RPMI8226 (cell line): Measurements from ENCODE around the gene RHBDF2.
"Not testable (repeated sequence)": the region's sequence is repeated elsewhere in the genome, so short reads cannot be mapped to it uniquely, and the experiment has no call there.

Experiments
- DNase-seq: peaks from one replicate; pipeline ENCODE4 v3.0.0-alpha.2; 2015

Gene RHBDF2

DNA sequence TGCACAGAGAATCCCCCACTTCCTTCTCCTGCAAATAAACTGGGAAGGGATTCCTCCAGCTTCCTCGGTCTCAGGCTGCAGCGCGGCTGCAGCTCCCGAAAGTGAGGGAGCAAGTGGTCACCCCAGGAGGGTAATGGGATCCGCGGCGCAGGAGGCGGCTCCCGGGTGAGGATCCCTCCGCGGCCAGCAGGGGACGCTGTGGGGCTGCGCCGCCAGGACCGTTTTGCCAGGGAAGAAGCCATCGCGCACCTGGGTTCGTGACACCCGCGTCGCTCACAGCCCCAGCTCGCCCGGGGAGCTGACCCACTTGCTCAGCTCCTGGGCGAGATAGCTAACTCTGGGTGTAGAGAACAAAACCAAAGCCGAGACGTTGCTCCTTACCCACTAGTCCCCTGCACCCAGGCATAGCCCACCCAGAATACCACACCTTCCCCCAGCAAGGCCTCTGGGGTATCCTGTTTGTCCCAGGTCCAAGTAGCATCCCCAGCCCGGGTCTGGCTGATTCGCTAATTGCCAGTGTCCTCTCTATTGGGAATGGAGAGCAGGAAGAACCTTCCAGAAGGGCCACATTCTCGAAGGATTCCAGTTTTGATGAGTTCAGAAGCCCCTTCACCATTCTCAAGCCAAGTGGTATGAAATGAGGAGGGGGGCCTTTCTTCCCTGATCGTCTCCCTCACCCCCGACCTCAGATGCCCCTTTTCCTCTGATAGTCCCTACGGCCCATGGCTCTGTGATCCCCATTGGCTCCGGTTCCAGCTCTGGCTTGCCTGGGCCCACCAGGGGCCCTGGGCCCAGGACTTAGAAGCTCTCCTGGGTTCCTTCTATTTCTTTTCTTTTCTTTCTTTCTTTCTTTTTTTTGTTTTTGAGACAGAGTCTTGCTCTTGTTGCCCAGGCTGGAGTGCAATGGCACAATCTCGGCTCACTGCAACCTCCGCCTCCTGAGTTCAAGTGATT lies 22.1 kb upstream of the RHBDF2 start:
- DNase-seq = peak; percentile 82

DNA sequence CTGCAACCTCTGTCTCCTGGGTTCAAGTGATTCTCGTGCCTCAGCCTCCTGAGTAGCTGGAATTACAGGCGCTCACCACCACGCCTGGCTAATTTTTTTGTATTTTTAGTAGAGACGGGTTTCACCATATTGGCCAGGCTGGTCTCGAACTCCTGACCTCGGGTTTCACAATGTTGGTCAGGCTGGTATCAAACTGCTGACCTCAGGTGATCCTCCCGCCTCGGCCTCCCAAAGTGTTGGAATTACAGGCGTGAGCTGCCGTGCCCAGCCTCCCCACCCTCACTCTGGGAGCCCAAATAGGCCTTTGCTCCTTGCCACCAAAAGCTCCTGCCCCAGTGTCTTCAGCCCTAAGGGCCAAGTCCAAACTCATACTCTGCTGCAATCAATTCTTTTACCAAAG lies 20.5 kb upstream of the RHBDF2 start:
- not testable (repeated sequence) for DNase-seq

DNA sequence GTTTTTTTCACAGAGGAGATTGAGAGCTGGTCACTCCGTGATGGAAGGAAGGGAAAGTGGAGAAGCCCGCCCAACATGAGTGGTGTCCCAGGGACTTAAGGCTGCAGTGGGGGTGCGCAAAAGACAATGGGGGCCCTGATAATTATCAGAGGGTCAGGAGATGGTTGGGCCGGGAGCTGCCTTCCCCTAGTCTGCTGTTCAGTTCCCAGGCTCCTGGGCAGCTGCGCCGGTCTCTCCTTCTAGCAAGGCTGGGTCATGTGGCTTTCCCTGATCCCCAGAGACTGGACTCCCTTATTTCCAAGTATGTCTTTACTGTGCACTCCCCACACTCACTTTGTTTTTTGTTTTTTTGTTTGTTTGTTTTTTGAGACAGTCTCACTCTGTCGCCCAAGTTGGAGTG lies 20.0 kb upstream of the RHBDF2 start:
- no peak for DNase-seq

DNA sequence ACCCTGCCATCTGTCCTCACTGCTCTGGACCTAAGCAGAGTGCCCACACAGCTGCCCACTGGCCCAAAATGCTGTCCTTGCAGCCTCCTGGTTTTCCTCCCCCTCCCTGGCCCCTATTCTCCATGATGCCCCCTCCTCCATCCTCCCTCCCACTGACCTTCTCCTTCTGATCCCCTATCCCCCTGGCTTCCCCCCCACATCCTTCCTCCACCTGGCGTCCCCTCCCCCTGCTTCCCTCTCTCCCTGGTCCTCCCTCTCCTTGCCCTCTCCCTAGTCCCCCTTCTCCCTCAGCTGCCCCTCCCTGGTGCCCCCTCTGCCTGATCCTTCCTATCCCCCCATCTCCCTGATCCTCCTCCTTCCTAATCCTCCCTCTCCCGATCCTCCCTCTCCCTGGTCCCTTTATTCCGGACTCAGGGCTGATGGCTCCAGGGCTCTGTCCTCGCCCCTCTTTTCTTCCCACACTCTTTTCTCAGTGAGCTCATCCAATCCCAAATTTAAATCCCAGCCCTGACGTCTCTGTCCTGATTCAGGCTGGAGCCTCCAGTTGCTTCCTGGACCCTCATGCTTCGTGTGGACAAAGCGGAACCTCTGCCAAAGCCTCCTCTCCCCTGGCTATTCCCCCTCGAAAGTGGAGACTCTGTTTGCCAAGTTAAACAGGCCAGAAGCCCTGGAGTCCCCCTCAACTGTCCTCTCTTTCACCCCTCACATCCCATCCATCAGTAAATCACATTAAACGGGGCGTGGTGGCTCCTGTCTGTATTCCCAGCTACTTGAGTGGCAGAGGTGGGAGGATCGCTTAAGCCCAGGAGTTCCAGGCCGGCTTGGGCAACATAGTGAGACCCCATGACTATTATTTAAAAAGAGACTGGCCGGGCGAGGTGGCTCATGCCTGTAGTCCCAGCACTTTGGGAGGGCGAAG lies 18.1 kb upstream of the RHBDF2 start:
- no peak for DNase-seq

DNA sequence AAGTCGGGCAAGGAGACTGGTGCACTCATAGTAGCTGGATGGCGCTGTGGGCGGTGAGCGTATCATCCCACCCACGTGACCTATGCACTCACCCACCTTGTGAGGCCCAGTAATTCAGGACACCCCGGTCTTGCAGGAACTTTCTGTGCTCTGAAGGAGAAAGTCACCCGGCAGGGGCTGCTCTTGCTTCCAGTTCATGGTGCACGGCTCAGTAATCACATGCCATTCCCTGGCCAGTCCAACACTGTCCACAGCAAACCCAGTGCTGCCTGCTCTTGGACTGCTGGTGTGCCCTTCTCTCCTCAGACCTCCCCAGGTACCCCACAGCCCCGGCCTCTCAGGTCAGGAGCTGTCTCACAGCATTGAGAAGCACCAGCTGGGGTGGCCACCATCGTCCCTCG lies 16.4 kb upstream of the RHBDF2 start:
- DNase-seq = no peak

DNA sequence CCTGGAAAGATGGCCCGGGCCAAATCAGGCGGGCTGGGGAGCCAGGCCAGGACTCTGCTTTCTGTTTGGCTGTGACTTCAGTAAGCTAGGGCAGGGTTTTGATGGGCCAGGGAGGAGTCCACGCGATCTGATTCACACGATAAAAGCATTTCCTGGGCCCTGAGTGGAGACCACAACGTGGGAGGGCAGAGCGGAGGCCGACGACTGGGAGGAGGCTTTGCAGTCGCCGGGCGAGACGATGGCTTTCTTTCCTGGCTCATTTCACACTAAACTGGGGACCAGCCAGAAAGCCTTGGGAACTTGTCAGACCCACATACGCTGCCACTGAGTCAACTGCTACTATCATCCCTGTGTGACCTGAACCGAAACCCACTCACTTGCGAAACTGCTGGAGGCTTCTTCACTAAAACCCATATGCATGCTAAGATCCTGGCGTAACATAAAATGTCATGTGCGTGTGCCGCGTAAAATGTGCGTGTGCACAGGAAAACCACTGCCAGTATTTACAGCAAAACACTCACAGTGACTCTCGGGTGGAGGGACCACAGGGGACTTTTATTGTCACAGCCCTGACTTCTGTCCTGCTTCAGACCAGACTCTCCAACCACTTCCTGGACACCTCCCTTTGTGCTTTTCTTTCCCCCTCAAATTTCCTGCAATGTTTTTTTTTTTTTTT lies 14.2 kb upstream of the RHBDF2 start:
- DNase-seq = peak; percentile 37

DNA sequence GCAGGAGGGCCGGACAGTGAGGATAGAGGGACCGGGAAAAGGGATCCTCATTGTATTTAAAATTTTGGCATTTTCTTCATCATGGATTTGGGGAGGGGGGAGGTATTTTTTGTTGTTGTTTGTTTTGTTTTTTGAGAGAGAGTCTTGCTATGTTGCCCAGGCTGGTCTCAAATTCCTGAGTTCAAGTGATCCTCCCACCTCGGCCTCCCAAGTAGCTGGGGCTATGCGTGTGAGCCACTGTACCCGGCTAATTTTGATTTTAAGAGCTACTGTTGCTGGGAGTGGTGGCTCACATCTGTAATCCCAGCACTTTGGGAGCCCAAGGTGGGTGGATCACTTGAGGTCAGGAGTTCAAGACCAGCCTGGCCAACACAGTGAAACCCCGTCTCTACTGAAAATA lies 13.1 kb upstream of the RHBDF2 start:
- DNase-seq = not testable (repeated sequence)

DNA sequence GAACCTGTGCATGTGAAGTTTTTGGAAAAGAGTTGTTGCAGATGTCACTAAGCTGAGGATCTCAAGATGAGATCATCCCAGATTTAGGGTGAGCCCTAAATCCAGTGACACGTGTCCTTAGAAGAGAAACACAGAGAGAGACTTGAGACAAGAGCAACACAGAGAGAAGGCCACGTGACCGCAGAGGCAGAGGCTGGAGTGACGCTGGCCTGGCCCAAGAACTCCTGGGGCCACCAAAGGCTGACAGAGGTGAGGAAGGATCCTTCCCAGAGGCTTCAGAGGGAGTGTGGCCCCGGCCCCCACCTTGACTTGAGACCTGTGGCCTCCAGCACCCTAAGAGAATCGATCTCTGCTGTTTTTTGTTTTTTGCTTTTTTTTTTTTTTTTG lies 12.1 kb upstream of the RHBDF2 start:
- no peak for DNase-seq

DNA sequence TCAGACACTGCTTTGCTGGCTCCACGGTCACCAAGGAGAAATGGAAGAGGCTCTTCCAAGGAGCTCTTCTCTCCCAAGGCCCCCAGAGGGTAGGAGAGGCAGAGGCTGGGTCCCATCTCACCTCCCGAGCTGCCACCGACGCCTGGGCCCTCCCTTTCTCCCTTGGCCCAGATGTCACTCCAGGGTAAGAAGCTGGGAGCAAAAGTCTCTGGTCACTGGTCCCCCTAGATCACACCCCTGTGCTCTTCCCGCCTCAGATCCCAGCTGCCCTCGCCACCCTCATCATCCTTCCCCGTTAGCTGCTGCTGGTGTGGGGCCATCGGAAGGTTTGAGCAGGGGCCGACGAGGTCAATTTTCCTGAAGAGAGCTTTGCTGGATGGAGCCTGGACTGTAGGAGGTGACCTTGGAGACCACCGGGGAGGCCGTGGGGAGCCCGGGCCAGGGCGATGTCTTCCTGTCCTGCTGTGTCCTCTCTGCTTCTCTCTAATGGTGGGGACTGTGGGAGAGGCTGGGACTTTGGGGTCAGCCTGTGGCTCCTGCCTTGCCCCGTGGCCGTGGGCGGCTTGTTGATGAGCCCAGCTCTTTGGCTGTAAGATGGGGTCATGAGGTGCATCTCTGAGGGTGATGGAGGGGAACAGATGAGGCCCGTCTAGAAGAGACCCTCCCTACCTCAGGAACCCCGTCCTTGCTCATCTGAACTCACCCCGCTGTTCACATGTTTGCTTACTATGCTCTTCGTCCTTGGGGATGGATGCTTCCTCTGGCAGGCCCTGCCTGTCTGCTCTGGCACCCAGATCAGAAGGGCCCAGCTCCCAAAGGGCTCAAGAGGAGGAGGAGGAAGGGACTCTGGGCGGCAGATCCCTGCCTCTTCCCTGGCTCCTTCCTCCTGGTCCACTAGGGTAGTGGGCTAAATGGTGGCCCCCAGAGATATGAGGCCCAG lies 11.4 kb upstream of the RHBDF2 start:
- no peak for DNase-seq

DNA sequence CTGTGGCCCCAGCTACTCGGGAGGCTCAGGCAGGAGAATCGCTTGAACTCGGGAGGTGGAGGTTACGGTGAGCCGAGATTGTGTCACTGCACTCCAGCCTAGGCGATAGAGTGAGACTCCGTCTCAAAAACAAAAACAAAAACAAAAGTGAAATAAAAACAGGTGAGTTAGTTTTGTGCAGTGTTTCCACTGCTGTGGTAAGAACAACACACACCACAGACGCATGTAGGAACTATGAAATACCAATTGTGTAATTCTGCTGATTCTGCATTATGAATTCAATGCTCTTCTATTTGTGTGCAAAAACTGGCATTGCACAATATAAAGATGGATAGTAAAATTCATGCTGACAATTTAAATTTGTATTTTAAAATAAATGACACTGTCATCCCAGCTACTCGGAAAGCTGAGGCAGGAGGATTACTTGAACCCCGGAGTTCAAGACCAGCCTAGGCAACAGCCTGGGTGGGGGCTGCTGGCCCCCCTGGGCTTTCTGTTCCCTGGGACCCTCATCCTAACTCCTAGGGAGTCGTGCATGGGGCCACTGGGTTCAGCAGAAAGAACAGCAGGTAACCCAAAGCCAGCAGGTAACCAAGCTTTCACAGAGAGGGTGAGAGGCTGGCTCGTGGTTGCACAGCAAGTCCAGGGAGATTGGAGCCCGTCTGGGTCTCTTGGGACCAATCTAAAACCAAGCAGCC lies 10.6 kb upstream of the RHBDF2 start:
- DNase-seq = no peak

DNA sequence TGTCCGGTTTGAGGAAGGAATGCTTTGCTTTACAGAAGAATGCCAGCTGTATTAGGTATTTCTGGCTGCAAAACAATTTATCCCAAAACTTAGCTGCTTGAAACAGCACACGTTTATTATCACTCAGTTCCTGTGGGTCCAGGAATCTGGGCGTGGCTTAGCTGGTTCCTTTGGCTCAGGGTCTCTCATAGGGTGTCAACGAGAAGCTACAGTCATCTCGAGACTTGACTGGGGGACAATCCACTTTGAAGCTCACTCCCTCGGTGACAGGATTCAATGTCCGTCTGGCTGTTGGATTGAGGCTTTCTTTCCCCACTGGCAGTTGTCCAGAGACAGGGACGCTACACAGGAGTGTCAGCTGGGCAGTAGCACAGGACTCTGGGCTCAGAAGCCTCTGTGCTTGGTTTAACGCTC lies 9.6 kb upstream of the RHBDF2 start:
- no peak for DNase-seq

DNA sequence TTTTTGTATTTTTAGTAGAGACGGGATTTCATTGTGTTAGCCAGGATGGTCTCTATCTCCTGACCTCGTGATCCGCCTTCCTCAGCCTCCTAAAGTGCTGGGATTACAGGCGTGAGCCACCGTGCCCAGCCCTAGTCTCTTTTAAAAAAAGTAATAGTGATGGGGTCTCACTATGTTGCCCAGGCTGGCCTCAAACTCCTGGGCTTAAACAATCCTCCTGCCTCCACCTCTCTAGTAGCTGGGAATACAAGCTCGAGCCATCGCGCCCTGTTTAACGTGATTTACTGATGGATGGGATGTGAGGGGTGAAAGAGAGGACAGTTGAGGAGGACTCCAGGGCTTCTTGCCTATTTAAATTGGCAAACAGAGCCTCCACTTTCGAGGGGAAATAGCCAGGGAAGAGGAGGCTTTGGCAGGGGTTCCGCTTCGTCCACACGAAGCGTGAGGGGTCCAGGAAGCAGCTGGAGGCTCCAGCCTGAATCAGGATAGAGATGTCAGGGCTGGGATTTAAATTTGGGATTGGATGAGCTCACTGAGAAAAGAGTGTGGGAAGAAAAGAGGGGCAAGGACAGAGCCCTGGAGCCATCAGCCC lies 7.3 kb upstream of the RHBDF2 start:
- DNase-seq = not testable (repeated sequence)

DNA sequence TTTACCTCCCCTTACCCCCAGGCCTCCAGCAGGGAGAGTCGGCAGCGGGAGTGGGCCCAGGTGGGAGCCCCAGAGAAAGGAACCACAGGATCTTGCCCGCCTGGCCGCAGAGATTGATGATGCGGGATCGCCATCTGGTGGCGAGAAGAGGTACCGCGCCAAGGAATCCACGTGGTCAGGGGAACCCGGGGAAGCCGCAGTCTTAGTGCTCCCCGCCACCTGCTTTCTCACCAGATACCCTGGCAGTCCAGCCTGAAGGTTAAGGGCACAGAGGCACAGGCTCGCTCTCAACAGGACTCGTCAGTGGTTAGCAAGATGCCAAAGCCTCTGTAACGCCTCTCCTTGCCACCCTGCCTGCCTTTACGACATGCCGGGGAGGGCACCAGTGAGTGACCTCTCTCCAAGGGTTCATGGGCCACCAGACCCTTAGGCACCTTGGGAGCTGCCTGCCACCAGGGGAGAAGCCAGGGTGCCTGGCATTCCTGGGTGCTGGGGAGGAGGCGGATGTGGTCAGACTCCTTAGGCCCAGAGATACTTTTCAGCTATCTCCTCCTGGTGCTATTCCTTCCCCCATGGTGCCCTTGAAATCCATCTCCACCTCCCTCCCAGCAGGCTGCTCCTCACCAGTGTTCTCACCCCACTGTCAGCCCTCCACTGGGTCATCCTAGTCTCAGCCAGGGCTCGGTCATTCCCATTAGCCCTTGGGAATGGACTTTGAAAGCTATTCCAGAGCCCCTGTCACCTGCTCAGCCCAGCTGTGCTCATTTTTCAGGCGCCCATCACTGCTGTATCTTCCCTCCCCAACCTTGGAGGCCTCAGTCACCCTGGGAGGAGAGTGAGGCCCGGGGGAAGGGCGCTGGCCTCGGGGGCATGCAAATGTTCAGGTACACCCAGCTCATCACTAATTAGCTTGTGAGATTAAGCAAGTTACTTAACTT lies 5.5 kb upstream of the RHBDF2 start:
- DNase-seq = peak; percentile 87

DNA sequence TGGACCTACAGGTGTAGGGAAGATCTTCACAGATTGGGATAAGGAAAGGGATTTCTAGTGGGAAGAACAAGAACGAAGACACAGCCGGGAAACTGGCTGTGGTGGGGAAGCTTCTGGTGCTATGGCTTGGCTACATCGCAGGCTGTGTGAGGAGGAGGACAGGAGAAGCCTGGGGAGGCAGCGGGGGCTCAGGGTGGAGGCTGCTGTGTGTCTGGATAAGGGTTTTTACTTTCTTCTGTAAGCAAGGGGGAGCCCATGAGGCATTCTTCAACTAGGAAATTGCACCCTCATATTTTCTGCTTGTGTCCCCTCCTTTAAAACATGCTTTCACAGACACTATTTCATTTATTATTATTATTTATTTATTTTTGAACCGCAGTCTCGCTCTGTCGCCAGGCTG lies 2.9 kb upstream of the RHBDF2 start:
- peak; percentile 56 for DNase-seq

DNA sequence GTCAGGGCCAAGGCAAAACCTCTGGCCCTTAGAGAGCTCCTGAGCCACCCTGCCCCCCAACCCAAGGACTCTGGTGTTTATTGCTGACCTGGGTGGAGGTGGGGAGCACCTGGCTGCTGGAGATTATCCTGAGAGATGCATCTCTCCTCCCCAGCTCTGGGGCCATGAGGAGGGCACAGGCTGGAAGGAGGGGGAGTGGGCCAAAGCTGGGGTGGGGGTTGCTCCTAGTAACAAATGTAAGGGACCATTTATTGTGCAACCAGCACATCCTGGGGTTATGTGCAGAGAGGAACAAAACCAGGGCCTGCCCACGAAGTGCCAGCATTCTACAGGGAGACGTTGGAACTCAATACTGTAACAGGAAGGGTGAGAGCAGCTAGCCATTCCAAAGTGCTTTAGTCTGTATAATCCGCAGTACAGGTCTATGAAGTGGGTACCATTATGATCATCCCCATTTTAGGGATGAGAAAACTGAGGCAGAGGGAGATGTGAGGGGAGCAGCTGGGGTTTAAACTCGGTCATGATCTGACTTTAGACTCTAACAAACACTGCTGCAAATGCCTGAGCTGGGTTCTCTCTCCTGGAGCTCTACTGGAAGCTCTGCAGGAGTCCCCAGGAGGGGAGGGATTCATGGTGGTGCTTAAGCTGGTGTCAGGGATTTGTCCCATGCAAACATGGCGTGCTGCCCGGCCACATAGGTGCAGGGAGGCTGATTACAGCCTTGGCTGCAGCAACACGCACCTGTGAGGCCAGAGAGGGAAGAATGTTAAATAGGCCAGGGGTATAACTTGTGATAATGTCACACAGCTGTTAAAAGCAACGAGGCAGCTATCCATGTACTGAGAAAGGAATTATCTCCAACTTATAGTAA lies 1.4 kb upstream of the RHBDF2 start:
- peak; percentile 78 for DNase-seq

DNA sequence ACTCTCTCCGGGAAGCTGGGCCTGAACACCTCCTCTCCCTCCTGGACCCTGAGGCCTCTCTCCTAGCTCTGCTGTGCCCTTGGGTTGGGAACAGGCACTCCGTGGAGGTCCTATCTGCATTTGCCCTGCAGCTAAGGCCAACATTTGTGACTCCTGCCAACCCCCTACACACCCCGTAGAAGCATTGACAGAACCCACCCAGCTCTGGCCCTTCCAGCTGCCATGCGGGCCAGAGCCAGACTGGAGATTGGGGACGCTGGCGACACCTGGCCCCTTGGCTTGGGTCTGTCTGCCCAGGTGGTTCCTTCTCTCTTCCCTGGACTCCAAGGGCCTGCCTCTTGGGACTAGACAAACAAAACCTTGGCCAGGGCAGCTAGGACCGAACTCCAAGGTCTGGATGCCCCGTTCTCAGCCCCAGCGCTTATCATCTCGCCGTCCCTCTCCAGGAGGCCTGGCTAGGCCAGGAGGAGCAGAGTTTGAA lies 644 bp upstream of the RHBDF2 start:
- DNase-seq = no peak

DNA sequence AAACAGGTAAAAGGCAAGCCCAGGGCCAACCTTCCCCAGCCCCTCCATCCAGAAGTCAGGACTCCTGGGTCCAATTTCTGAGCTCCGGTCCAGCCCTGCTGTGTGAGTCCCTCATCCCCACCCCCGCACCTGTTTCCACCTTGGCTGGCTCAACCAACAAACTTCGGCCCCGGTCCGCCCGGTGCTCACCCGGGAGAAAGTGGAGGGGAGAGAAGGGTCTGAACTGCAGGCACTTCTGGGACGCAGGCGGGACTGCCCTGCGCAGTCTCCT lies 541 bp downstream of the RHBDF2 start:
- peak; percentile 43 for DNase-seq

DNA sequence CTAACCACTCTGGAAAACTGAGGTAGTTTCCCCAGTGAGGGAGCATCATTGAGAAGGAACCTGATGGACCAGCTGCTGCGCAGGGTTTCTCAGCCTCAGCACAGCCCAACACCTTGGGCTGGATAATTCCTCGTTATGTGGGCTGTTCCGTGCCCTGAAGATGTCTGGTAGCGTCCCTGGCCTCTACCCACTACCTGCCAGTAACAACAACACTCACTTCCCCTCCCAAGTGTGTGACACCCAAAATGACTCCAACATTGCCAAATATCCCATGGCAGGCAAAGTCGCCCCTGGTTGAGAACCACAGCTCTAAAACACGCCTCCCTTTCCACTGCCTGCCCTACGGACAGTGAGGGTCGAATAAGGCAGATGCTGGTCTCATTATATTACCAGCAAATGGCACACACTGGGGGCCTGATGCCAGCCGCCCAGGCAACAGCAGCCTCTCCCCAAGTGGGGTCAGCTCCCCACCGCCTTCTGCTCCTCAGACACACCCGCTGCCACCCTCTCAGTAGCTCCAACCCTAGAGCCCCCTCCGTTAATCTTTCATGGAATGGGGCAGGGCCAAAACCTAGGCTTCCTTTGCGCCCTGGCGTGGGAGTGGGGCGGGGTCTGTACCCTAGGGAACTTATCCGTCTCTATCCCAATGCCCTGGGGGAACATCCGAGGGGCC lies 1.0 kb downstream of the RHBDF2 start:
- peak; percentile 49 for DNase-seq
